ENCODE measurements around the gene IRF4.

The IRF4 gene

GRCh38 chr6:360349-360748 is 31.2 kb upstream of the IRF4 start (continued):
- TF ChIP-seq ZBTB44 (tag by site-specific recombination; IDR thresholded peaks at IDR 0.05) (no peak), ZNF398 (tag by site-specific recombination; IDR thresholded peaks at IDR 0.05) (no peak), ZXDB (tag by site-specific recombination; IDR thresholded peaks at IDR 0.05) (no peak), WT1 (tag by site-specific recombination; IDR thresholded peaks at IDR 0.05) (no peak)

- ChIA-PET CTCF (interaction anchor here (1.2 to 4.9 kb wide), 3 partner anchors 9 to 172 kb away, joined by 4 to 23 read pairs (median 5); no protein-coding TSS in a partner anchor), POLR2A (interaction anchor here (0.6 kb wide), 1 partner anchor 97 kb away, joined by 3 read pairs; no protein-coding TSS in a partner anchor)
- Histone ChIP-seq H3K36me3 (ENCODE audit: control insufficient read depth in 2 of 2, insufficient read depth in 1 of 2, low read length in 2 of 2) (no peaks in the 10 kb centered on the region), H3K4me1 (ENCODE audit: control insufficient read depth, insufficient read depth, low read length) (no peaks in the 10 kb centered on the region), H3K27ac (ENCODE audit: extremely low read depth, low read depth, low read length) (no peak overlapping the region), H3K4me3 (ENCODE audit: low read depth, low read length) (no peak overlapping the region), H3K9me3 (ENCODE audit: control insufficient read depth, insufficient read depth, low read depth, low read length) (no peaks in the 10 kb centered on the region)
- TF ChIP-seq KLF10 (tag by site-specific recombination; IDR thresholded peaks at IDR 0.05) (no peak), ZSCAN16 (tag by site-specific recombination; IDR thresholded peaks at IDR 0.05) (peak; percentile 79), ZNF10 (tag by site-specific recombination; IDR thresholded peaks at IDR 0.05) (no peak)
Observed at GRCh38 chr6:360764-361373, 30.7 kb upstream of the IRF4 start.

- ChIA-PET POLR2A (no interaction called here), CTCF (interaction anchor here (0.5 to 4.9 kb wide), 6 partner anchors 8 to 1020 kb away, joined by 3 to 23 read pairs (median 4); no protein-coding TSS in a partner anchor)
- no peaks in the 10 kb centered on the region for H3K4me1 ChIP-seq (ENCODE audit: control insufficient read depth, insufficient read depth, low read length)
- no peak overlapping the region for H3K27ac ChIP-seq (ENCODE audit: extremely low read depth, low read depth, low read length)
- no peak overlapping the region for H3K4me3 ChIP-seq (ENCODE audit: low read depth, low read length)
- no peaks in the 10 kb centered on the region for H3K36me3 ChIP-seq (ENCODE audit: control insufficient read depth in 2 of 2, insufficient read depth in 1 of 2, low read length in 2 of 2)
- TF ChIP-seq ZNF133 (tag by site-specific recombination; IDR thresholded peaks at IDR 0.05) (no peak), ZNF23 (tag by site-specific recombination; IDR thresholded peaks at IDR 0.05; ENCODE audit: borderline replicate concordance) (no peak)
- no peaks in the 10 kb centered on the region for H3K9me3 ChIP-seq (ENCODE audit: control insufficient read depth, insufficient read depth, low read depth, low read length)
Observed at GRCh38 chr6:361411-362132, 30.0 kb upstream of the IRF4 start.

GRCh38 chr6:362231-362923 is 29.2 kb upstream of the IRF4 start:
- Histone ChIP-seq H3K27ac (ENCODE audit: extremely low read depth, low read depth, low read length) (no peak overlapping the region), H3K36me3 (ENCODE audit: control insufficient read depth in 2 of 2, insufficient read depth in 1 of 2, low read length in 2 of 2) (no peaks in the 10 kb centered on the region), H3K9me3 (ENCODE audit: control insufficient read depth, insufficient read depth, low read depth, low read length) (no peaks in the 10 kb centered on the region), H3K4me3 (ENCODE audit: low read depth, low read length) (no peak overlapping the region), H3K4me1 (ENCODE audit: control insufficient read depth, insufficient read depth, low read length) (no peaks in the 10 kb centered on the region)
- POLR2A ChIA-PET = interaction anchor here (0.5 kb wide), 1 partner anchor 195 kb away, joined by 5 read pairs; no protein-coding TSS in a partner anchor
- CTCF ChIA-PET = interaction anchor here (0.5 to 4.9 kb wide), 4 partner anchors 10 to 1019 kb away, joined by 3 to 23 read pairs (median 4); no protein-coding TSS in a partner anchor
- TF ChIP-seq ATF2 (tag by site-specific recombination; IDR thresholded peaks at IDR 0.05; ENCODE audit: low read depth) (0 out of 2 replicates have a peak, but pooled peaks have one; percentile 16), SALL2 (tag by site-specific recombination; IDR thresholded peaks at IDR 0.05; ENCODE audit: borderline replicate concordance) (no peak), ZNF510 (tag by site-specific recombination; IDR thresholded peaks at IDR 0.05; ENCODE audit: insufficient replicate concordance) (no peak)
